CD14-positive monocyte (primary cell): Measurements from ENCODE around the gene CFAP410. TPM values are rescaled to one million over a fixed set of nuclear protein-coding genes. Genes with fewer than 3 reads are reported as not detected.
A peak's percentile ranks its signal among the peaks of the same experiment; 100 is the strongest.

Experiments
- DNase-seq, 3 donors: peaks; one replicate each; pipeline ENCODE4 v3.0.0-alpha.2; 2011 to 2022
- H2AFZ ChIP-seq: 2 replicates; pipeline ENCODE4 v1.6.0; 2012; ENCODE audit warnings: mild to moderate bottlenecking, low read depth, low read length, inconsistent platforms; ENCODE audit not compliant: insufficient read depth, poor library complexity, severe bottlenecking
- H3K27ac ChIP-seq, 2 donors: 1 replicate in 1 of 2; 2 replicates in 1 of 2; pipeline ENCODE4 v1.5.1; 2012 to 2013; ENCODE audit warnings: low read length in 2 of 2, control low read depth in 1 of 2, inconsistent platforms in 1 of 2, low read depth in 1 of 2, mild to moderate bottlenecking in 1 of 2
- H3K27me3 ChIP-seq, 2 donors: one replicate each; pipeline versions ENCODE4 v1.6.0 to v1.6.1; 2011 to 2013; ENCODE audit warnings: low read length in 2 of 2; ENCODE audit not compliant: control insufficient read depth in 2 of 2, insufficient read depth in 2 of 2
- H3K36me3 ChIP-seq, 2 donors: replicated peaks in 1 of 2; 1 replicate in 1 of 2; 2 replicates in 1 of 2; pipeline versions ENCODE4 v1.5.1 to v1.6.1; 2012 to 2013; ENCODE audit warnings: low read length in 2 of 2, control low read depth in 1 of 2, inconsistent platforms in 1 of 2, mild to moderate bottlenecking in 1 of 2; ENCODE audit not compliant: insufficient read depth in 2 of 2, control insufficient read depth in 1 of 2
- H3K4me1 ChIP-seq, 2 donors: 1 replicate in 1 of 2; 2 replicates in 1 of 2; pipeline versions ENCODE4 v1.5.1 to v1.6.1; 2012 to 2013; ENCODE audit warnings: low read length in 2 of 2, control low read depth in 1 of 2, inconsistent platforms in 1 of 2, mild to moderate bottlenecking in 1 of 2, moderate library complexity in 1 of 2; ENCODE audit not compliant: insufficient read depth in 2 of 2, control insufficient read depth in 1 of 2
- H3K4me2 ChIP-seq: replicated peaks from 2 replicates; pipeline ENCODE3; 2012; ENCODE audit warnings: low read length, moderate library complexity, mild to moderate bottlenecking; ENCODE audit not compliant: poor library complexity, severe bottlenecking; ENCODE audit errors: extremely low read depth
- H3K4me3 ChIP-seq, 3 experiments: fragments of 200-600 bp in 1 of 3; sonication (generic) in 1 of 3; replicated peaks in 1 of 3; 1 replicate in 2 of 3; 2 replicates in 1 of 3; pipeline ENCODE4 v1.5.1; 2011 to 2013; ENCODE audit warnings: low read length in 3 of 3, mild to moderate bottlenecking in 3 of 3, control low read depth in 2 of 3, low read depth in 2 of 3, inconsistent platforms in 1 of 3, moderate library complexity in 1 of 3
- H3K79me2 ChIP-seq: 2 replicates; pipeline ENCODE4 v1.6.0; 2012; ENCODE audit warnings: mild to moderate bottlenecking, control low read depth, inconsistent platforms, low read length, moderate library complexity; ENCODE audit not compliant: insufficient read depth
- H3K9ac ChIP-seq: 2 replicates; pipeline ENCODE4 v1.6.0; 2017; ENCODE audit warnings: low read length, mild to moderate bottlenecking; ENCODE audit not compliant: insufficient read depth, poor library complexity, severe bottlenecking
- H3K9me3 ChIP-seq, 2 donors: replicated peaks in 1 of 2; 1 replicate in 1 of 2; 2 replicates in 1 of 2; pipeline versions ENCODE4 v1.5.1 to v1.6.1; 2012 to 2013; ENCODE audit warnings: low read length in 2 of 2, control low read depth in 1 of 2; ENCODE audit not compliant: control insufficient read depth in 1 of 2, insufficient read depth in 1 of 2
- H4K20me1 ChIP-seq: 2 replicates; pipeline ENCODE4 v1.6.0; 2012; ENCODE audit warnings: mild to moderate bottlenecking, low read length, control low read depth, moderate library complexity; ENCODE audit not compliant: insufficient read depth
- H3K27ac Mint-ChIP-seq, 7 donors: one replicate each; pipeline ENCODE4 v1.8.0; 2020; ENCODE audit warnings: mild to moderate bottlenecking in 7 of 7, mixed read lengths in 7 of 7, moderate library complexity in 6 of 7, inconsistent platforms in 2 of 7
- H3K27me3 Mint-ChIP-seq, 3 donors: one replicate each; pipeline ENCODE4 v1.8.0; 2021 to 2022; ENCODE audit warnings: low read depth in 3 of 3, mild to moderate bottlenecking in 3 of 3, mixed read lengths in 3 of 3, moderate library complexity in 3 of 3, inconsistent platforms in 1 of 3
- H3K36me3 Mint-ChIP-seq, 2 donors: one replicate each; pipeline ENCODE4 v1.8.0; 2020; ENCODE audit warnings: mixed read lengths in 2 of 2, inconsistent platforms in 1 of 2, mild to moderate bottlenecking in 1 of 2
- H3K4me1 Mint-ChIP-seq: one replicate; pipeline ENCODE4 v1.8.0; 2020; ENCODE audit warnings: mild to moderate bottlenecking, mixed read lengths
- H3K4me3 Mint-ChIP-seq, 2 donors: one replicate each; pipeline ENCODE4 v1.8.0; 2020; ENCODE audit warnings: mild to moderate bottlenecking in 2 of 2, mixed read lengths in 2 of 2, moderate library complexity in 1 of 2
- H3K9me3 Mint-ChIP-seq, 7 donors: one replicate each; pipeline ENCODE4 v1.8.0; 2020 to 2022; ENCODE audit warnings: mixed read lengths in 7 of 7, mild to moderate bottlenecking in 6 of 7, moderate library complexity in 6 of 7, inconsistent platforms in 2 of 7
- WGBS: methylation state at CpG from one replicate; pipeline ENCODE4 v1.1.5; 2013; ENCODE audit warnings: missing lambda C conversion rate; ENCODE audit not compliant: insufficient coverage; 5-methylcytosine and 5-hydroxymethylcytosine counted together
- intact Hi-C, 2 donors: fragments of 100-400 bp; cut with micrococcal nuclease; formaldehyde crosslinking; loops; one replicate each; pipeline versions ENCODE4 v1.15.0 to v1.15.1; 2023
- polyA plus RNA-seq, 3 donors: library from polyadenylated mRNA; depleted of rRNA in 1 of 3; unstranded in 2 of 3; stranded (reverse) in 1 of 3; fragments of 300-500 nt in 2 of 3; fragments of >200 nt in 1 of 3; fragmentation: Illumina TruSeq in 2 of 3; gene quantifications; 1 replicate in 2 of 3; 2 replicates in 1 of 3; pipeline ENCODE4 v1.2.3, GENCODE V29; 2012 to 2021
- TF ChIP-seq, protein P1 (sequence below): fragments of 200-600 bp; IDR thresholded peaks from one replicate; pipeline ENCODE4 v1.8.0; 2022; ENCODE audit warnings: antibody characterized with exemption, mild to moderate bottlenecking

CFAP410 gene
- polyA plus RNA-seq, 3 donors, result 14.8 to 23.5 (median 17.3) TPM

DNA sequence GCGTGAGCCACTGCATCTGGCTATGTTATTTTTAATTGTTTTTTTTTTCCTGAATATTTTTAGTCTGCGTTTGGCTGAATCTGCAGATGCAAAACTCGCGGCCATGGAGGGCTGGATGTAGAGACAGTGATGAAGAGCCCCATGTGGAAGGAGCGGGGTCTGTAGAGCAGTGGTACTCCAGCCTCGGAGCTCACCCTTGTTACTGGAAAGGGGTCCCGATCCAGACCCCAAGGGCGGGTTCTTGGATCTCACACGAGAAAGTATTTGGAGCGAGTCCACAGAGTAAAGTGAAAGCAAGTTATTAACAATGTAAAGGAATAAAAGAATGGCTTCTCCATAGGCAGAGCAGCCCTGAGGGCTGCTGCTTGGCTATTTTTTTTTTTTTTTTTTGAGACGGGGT lies 17.0 kb upstream of the CFAP410 start:
- peak overlapping the region in 1 of 2 donors; percentile 63 for H3K27ac ChIP-seq
- TF ChIP-seq, protein P1, sequence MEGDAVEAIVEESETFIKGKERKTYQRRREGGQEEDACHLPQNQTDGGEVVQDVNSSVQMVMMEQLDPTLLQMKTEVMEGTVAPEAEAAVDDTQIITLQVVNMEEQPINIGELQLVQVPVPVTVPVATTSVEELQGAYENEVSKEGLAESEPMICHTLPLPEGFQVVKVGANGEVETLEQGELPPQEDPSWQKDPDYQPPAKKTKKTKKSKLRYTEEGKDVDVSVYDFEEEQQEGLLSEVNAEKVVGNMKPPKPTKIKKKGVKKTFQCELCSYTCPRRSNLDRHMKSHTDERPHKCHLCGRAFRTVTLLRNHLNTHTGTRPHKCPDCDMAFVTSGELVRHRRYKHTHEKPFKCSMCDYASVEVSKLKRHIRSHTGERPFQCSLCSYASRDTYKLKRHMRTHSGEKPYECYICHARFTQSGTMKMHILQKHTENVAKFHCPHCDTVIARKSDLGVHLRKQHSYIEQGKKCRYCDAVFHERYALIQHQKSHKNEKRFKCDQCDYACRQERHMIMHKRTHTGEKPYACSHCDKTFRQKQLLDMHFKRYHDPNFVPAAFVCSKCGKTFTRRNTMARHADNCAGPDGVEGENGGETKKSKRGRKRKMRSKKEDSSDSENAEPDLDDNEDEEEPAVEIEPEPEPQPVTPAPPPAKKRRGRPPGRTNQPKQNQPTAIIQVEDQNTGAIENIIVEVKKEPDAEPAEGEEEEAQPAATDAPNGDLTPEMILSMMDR, result no peak
- peaks cover 24 to 30% of the 10 kb centered on the region in 2 donors for H3K36me3 ChIP-seq
- peaks cover 0 to 14% (median 0%) of the 10 kb centered on the region in 7 donors for H3K9me3 Mint-ChIP-seq
- H3K27me3 ChIP-seq, result no peaks in the 10 kb centered on the region
- H3K27ac Mint-ChIP-seq, result peak overlapping the region in 6 of 7 donors; percentile 75 to 93 (median 80)
- H3K4me2 ChIP-seq, result no peak overlapping the region
- no peak for DNase-seq
- H3K79me2 ChIP-seq, result peaks cover 54% of the 10 kb centered on the region
- no peak overlapping the region for H3K4me3 Mint-ChIP-seq
- no peaks in the 10 kb centered on the region for H4K20me1 ChIP-seq
- H3K27me3 Mint-ChIP-seq, result peaks cover 0 to 7% (median 3%) of the 10 kb centered on the region in 3 donors
- H2AFZ ChIP-seq, result no peak overlapping the region
- H3K4me3 ChIP-seq, result no peak overlapping the region
- WGBS, result 96% methylated on average over 8 of the region's 11 CpGs
- no peak overlapping the region for H3K9ac ChIP-seq
- H3K4me1 Mint-ChIP-seq, result peaks cover 84% of the 10 kb centered on the region
- H3K4me1 ChIP-seq, result peaks cover 83 to 100% of the 10 kb centered on the region in 2 donors
- intact Hi-C loops, result no loop called here
- peaks cover 33 to 47% of the 10 kb centered on the region in 2 donors for H3K36me3 Mint-ChIP-seq
- H3K9me3 ChIP-seq, result no peaks in the 10 kb centered on the region

DNA sequence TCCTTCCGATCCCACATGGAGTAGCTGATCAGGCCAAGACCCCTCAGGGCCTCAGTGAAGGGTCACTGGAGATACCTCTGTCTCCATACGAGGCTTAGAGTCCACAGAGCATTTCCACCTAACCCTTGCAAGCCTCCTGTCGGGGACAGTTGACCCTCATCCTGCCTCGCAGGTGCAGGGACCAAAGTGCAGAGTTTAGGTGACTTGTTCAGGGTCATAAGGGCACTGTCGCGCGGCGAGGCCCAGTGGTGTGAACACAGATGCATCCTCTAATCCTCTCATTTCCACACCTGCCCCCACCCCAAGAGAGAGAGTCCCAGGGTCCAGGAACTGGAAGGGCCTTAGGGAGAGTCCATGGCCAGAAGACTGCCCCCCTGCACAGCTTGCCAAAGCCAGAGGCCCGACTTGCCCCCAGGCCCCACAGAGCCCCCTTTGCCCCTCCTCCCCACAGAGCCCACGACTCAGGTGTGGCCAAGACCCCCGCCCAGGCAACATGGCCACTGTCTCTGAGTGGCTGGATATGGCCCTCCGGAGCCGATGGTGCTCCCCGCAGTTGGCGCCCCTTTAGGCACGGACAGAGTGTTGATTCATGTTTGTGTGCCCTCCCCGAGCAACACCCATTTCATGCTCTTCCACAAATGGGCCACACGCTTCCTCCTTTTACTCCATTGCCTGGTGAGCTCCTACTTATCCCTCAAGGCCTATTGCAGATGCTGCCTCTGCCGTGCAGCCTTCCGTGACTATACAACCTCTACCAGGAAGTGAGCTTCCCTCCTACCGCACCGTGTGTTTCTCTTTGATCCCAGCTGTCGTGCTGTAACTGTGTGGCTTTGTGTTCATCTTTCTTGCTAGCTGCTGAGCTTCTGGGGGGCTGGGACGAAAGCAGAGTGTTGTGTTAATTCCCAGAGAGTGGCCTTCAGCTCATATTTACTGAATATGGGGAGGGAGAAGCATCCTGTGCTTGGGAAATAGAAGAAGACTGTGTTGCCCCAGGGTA lies 15.9 kb upstream of the CFAP410 start:
- peak overlapping the region; percentile 83 for H3K4me2 ChIP-seq

More for the DNA sequence above, 15.9 kb upstream of the CFAP410 start:
- peak overlapping the region; percentile 83 to 91 for H3K4me3 Mint-ChIP-seq
- peak overlapping the region; percentile 91 to 99 (median 98) for H3K27ac Mint-ChIP-seq
- peak in 2 of 3 donors; percentile 73 to 80 for DNase-seq
- Histone ChIP-seq H3K4me1 (peaks cover 79 to 100% of the 10 kb centered on the region in 2 donors), H3K79me2 (peaks cover 57% of the 10 kb centered on the region), H3K36me3 (peaks cover 24 to 30% of the 10 kb centered on the region in 2 donors), H2AFZ (peak overlapping the region; percentile 65), H3K27ac (peak overlapping the region; percentile 97 to 99), H3K9ac (peak overlapping the region; percentile 82), H3K27me3 (no peaks in the 10 kb centered on the region), H3K9me3 (no peaks in the 10 kb centered on the region), H3K4me3 (peak overlapping the region; percentile 23 to 77 (median 45)), H4K20me1 (no peaks in the 10 kb centered on the region)
- H3K4me1 Mint-ChIP-seq, result peaks cover 77% of the 10 kb centered on the region
- H3K27me3 Mint-ChIP-seq, result peaks cover 0 to 12% (median 7%) of the 10 kb centered on the region in 3 donors
- H3K9me3 Mint-ChIP-seq, result peaks cover 0 to 14% (median 0%) of the 10 kb centered on the region in 7 donors
- H3K36me3 Mint-ChIP-seq, result peaks cover 32 to 47% of the 10 kb centered on the region in 2 donors
- WGBS, result 39% methylated on average over 17 of the region's 24 CpGs
- intact Hi-C loops, result loop anchor here in 1 of 2 donors (2.0 to 5.0 kb wide), 2 partner anchors 14 to 1197 kb away; no protein-coding TSS in a partner anchor
- TF ChIP-seq, protein P1, result no peak
